Ovary (tissue), 9 donors: ENCODE data around the gene SLTM. TPM values are rescaled to one million over a fixed set of nuclear protein-coding genes. Genes with fewer than 3 reads are reported as not detected.
"Not testable (repeated sequence)": the region's sequence is repeated elsewhere in the genome, so short reads cannot be mapped to it uniquely, and the experiment has no call there.

ENCODE experiments used
- DNase-seq, 5 donors: peaks; one replicate each; pipeline ENCODE4 v3.0.0-alpha.2; 2019 to 2020
- H3K27ac ChIP-seq, 2 donors: fragments of 200-600 bp; one replicate each; pipeline versions ENCODE4 v1.5.1 to v1.8.0; 2019 to 2022
- H3K27me3 ChIP-seq: fragments of 200-600 bp; one replicate; pipeline ENCODE4 v1.8.0; 2022
- H3K36me3 ChIP-seq: fragments of 200-600 bp; sonication (generic); one replicate; pipeline ENCODE4 v1.5.1; 2019
- H3K4me1 ChIP-seq: one replicate; pipeline ENCODE4 v1.8.1; 2013; ENCODE audit warnings: mild to moderate bottlenecking, moderate library complexity; ENCODE audit not compliant: insufficient read depth
- H3K4me3 ChIP-seq: fragments of 200-600 bp; sonication (generic); one replicate; pipeline ENCODE4 v1.5.1; 2017
- H3K9me3 ChIP-seq, 2 donors: fragments of 200-600 bp in 1 of 2; sonication (generic) in 1 of 2; one replicate each; pipeline versions ENCODE4 v1.5.1 to v1.8.1; 2013 to 2019; ENCODE audit warnings: mild to moderate bottlenecking in 1 of 2, moderate library complexity in 1 of 2
- EP300 ChIP-seq: sonication (generic); formaldehyde crosslinking; IDR thresholded peaks from one replicate; pipeline ENCODE4 v1.6.1; 2017; ENCODE audit warnings: antibody characterized with exemption
- POLR2A ChIP-seq: fragments of 450-650 bp; IDR thresholded peaks from one replicate; pipeline ENCODE4 v1.6.1; 2017; ENCODE audit warnings: antibody characterized with exemption, mild to moderate bottlenecking, moderate library complexity
- WGBS, 3 donors: extraction: QIAGEN DNeasy Blood & Tissue Kit in 1 of 3; methylation state at CpG; one replicate each; pipeline versions ENCODE4 v1.1.5 to v1.1.7; 2013 to 2017; 5-methylcytosine and 5-hydroxymethylcytosine counted together
- intact Hi-C, 4 donors: fragments of 100-400 bp; cut with DNase I; formaldehyde crosslinking; loops; one replicate each; pipeline versions ENCODE4 v1.11.0 to v1.15.1; 2022 to 2023
- polyA plus RNA-seq, 2 donors: library from polyadenylated mRNA; stranded (reverse); fragments of 200-250 nt in 1 of 2; fragments of 350-450 nt in 1 of 2; fragmentation: Illumina TruSeq in 1 of 2; extraction: RNeasy Lipid Tissue Mini Kit (QIAGEN cat#74804) in 1 of 2; gene quantifications; one replicate each; pipeline ENCODE4 v1.2.3, GENCODE V29; 2013 to 2014
- total RNA-seq, 7 donors: library from RNA; depleted of rRNA in 2 of 7; stranded (reverse); fragments of >200 nt in 2 of 7; fragmentation: NEBNext Ultra II Directional in 3 of 7; extraction: Animal tissue kit (Norgen Biotek cat#: 25700) in 3 of 7; gene quantifications; one replicate each; pipeline versions ENCODE4 v1.1.0 to v1.2.4, GENCODE V29; 2016 to 2023
- TF ChIP-seq, protein P1 (sequence below), 3 donors: fragments of 450-650 bp in 2 of 3; fragments of 200-600 bp in 1 of 3; IDR thresholded peaks; one replicate each; pipeline versions ENCODE4 v1.5.1 to v1.8.0; 2016 to 2022; ENCODE audit warnings: antibody characterized with exemption in 3 of 3, mild to moderate bottlenecking in 1 of 3
- donor health status: DM: no; HTN: no; CAD: no; lungs with moderate emphysema.
- donor health status: DM: no; HTN: no; CAD: no.
- donor health status: Bipolar disorder and iron deficiency.
- donor health status: DM: yes; HTN: yes; CAD: no.
- donor health status: DM: no; HTN: no; CAD: no.
- donor health status: DM: yes; HTN: yes; CAD: no.

Gene SLTM
- total and polyA plus RNA-seq, 9 donors, result 48.6 to 76.1 (median 66.4) TPM

GRCh38 chr15:58856086-58856485 lies 77.4 kb downstream of the SLTM start:
- intact Hi-C loops, result no loop called here
- no peak for DNase-seq
- Histone ChIP-seq H3K4me1 (no peaks in the 10 kb centered on the region), H3K27ac (no peak overlapping the region), H3K4me3 (no peak overlapping the region), H3K36me3 (no peaks in the 10 kb centered on the region), H3K9me3 (no peaks in the 10 kb centered on the region), H3K27me3 (no peaks in the 10 kb centered on the region)
- TF ChIP-seq EP300 (no peak), POLR2A (no peak)
- TF ChIP-seq, protein P1, sequence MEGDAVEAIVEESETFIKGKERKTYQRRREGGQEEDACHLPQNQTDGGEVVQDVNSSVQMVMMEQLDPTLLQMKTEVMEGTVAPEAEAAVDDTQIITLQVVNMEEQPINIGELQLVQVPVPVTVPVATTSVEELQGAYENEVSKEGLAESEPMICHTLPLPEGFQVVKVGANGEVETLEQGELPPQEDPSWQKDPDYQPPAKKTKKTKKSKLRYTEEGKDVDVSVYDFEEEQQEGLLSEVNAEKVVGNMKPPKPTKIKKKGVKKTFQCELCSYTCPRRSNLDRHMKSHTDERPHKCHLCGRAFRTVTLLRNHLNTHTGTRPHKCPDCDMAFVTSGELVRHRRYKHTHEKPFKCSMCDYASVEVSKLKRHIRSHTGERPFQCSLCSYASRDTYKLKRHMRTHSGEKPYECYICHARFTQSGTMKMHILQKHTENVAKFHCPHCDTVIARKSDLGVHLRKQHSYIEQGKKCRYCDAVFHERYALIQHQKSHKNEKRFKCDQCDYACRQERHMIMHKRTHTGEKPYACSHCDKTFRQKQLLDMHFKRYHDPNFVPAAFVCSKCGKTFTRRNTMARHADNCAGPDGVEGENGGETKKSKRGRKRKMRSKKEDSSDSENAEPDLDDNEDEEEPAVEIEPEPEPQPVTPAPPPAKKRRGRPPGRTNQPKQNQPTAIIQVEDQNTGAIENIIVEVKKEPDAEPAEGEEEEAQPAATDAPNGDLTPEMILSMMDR (IDR thresholded peaks at IDR 0.05), result no peak

GRCh38 chr15:58854593-58854992 lies 78.9 kb downstream of the SLTM start:
- 83 to 86% (median 85%) methylated on average over 4 of the region's 4 CpGs for WGBS, 3 donors
- no peak for TF ChIP-seq POLR2A
- TF ChIP-seq EP300, result no peak
- TF ChIP-seq, protein P1 (IDR thresholded peaks at IDR 0.05), result no peak

DNA sequence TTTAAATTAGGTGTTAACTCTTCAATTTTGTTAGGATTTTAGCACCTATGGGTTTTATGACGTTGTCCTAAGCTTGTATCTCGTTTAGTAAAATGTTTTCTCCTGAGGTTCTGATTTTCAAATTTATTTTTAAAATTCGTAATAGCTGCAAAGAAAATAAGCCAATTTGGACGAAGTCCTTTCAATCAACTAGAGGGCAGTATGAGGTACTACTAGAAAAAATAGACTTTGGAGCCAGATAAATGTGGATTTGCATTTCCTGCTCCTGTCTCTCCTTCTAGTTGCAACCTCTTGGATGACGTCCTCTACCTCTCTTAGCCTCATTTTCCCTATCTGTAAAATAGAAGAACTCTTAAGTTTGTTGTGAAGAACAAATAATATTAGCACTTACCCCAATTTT lies 81.1 kb downstream of the SLTM start:
- Histone ChIP-seq H3K9me3 (no peaks in the 10 kb centered on the region), H3K27me3 (no peaks in the 10 kb centered on the region), H3K27ac (no peak overlapping the region), H3K4me1 (no peaks in the 10 kb centered on the region), H3K36me3 (no peaks in the 10 kb centered on the region), H3K4me3 (no peak overlapping the region)
- DNase-seq, result no peak
- intact Hi-C loops, result no loop called here
- 85 to 91% (median 90%) methylated on average over 5 of the region's 5 CpGs for WGBS, 3 donors
- TF ChIP-seq EP300 (no peak), POLR2A (no peak)
- TF ChIP-seq, protein P1 (IDR thresholded peaks at IDR 0.05), result no peak

More at GRCh38 chr15:58854593-58854992, 78.9 kb downstream of the SLTM start:
- Histone ChIP-seq H3K4me3 (no peak overlapping the region), H3K9me3 (no peaks in the 10 kb centered on the region), H3K36me3 (no peaks in the 10 kb centered on the region), H3K27ac (no peak overlapping the region), H3K27me3 (no peaks in the 10 kb centered on the region), H3K4me1 (no peaks in the 10 kb centered on the region)
- DNase-seq, result no peak
- intact Hi-C loops, result no loop called here

GRCh38 chr15:58851205-58851604 lies 82.3 kb downstream of the SLTM start:
- H3K27me3 ChIP-seq, H3K27ac ChIP-seq, H3K9me3 ChIP-seq, H3K4me3 ChIP-seq, DNase-seq, intact Hi-C loops, H3K4me1 ChIP-seq, H3K36me3 ChIP-seq: not testable (repeated sequence)
- WGBS, 3 donors, result 96 to 98% (median 96%) methylated on average over 3 of the region's 3 CpGs

DNA sequence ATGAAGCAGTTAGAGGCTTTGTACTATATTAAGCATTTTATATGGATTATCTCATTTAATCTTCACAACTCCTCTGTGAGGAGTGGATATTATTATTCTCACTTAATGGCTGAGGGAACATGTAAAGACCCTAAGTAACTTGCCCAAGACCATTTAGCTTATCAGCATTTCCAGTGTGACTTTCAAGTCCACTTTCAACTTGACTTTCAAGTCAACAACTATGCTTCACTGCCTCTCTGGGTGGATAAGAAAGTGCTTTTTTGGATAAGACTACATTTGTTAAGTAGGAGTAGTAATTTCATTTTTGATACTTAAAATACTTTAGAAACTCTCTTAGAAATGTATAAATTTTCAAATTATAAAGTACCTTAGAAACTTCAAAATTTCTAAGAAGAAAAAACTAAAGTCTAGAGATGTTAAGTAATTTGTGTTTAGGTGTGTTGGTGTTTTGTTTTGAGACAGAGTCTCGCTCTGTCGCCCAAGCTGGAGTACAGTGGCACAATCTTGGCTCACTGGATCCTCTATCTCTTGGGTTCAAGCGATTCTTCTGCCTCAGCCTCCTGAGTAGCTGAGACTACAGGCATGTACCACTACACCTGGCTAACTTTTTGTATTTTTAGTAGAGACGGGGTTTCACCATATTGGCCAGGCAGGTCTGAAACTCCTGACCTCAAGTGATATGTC lies 90.6 kb downstream of the SLTM start:
- TF ChIP-seq POLR2A (no peak), EP300 (no peak)
- TF ChIP-seq, protein P1 (IDR thresholded peaks at IDR 0.05), result no peak
- no peak overlapping the region for H3K4me3 ChIP-seq
- H3K36me3 ChIP-seq, result no peaks in the 10 kb centered on the region
- no peaks in the 10 kb centered on the region for H3K27me3 ChIP-seq
- H3K27ac ChIP-seq, result no peak overlapping the region
- H3K9me3 ChIP-seq, result no peaks in the 10 kb centered on the region
- WGBS, 3 donors, result 94 to 100% (median 98%) methylated on average over 4 of the region's 4 CpGs
- intact Hi-C loops, result no loop called here
- no peaks in the 10 kb centered on the region for H3K4me1 ChIP-seq
- DNase-seq, result no peak
